Myometrial cell (primary cell): ENCODE results near the gene CPSF3. TPM values are rescaled to one million over a fixed set of nuclear protein-coding genes. Genes with fewer than 3 reads are reported as not detected.

Source experiments
- total RNA-seq: library from RNA; depleted of rRNA; stranded (reverse); fragments of >200 nt; gene quantifications from 2 replicates; pipeline ENCODE4 v1.2.3, GENCODE V29; 2015

CPSF3 gene
- total RNA-seq: 63.4 and 76.4 TPM in 2 replicates

GRCh38 chr2:9423100-9423921, at the start of gene CPSF3, which contains the start of gene ITGB1BP1:
Gene CPSF3 (plus strand): TSS chr2:9423654. CDS start chr2:9423774, 120 bp downstream.
Gene ITGB1BP1 (minus strand): TSS chr2:9423528. CDS start chr2:9418697, 4,831 bp downstream.

GRCh38 chr2:9474361-9475057, 51.1 kb downstream of the CPSF3 start, which contains the start of gene IAH1:
Gene IAH1 (plus strand): TSS chr2:9474551. CDS start chr2:9474567, 16 bp downstream.

Other genes with a start within 250 kb of the CPSF3 start
- gene ASAP2, start 216.8 kb upstream of the CPSF3 start, total RNA-seq: 25.9 and 28.2 TPM in 2 replicates
- 100 and 129 TPM in 2 replicates for gene ITGB1BP1, start 126 bp upstream of the CPSF3 start, total RNA-seq
- 88.5 and 98.9 TPM in 2 replicates for gene IAH1, start 50.9 kb downstream of the CPSF3 start, total RNA-seq
- gene ADAM17, start 132.2 kb downstream of the CPSF3 start, total RNA-seq: 16.7 and 19.9 TPM in 2 replicates
- gene YWHAQ, start 207.3 kb downstream of the CPSF3 start, total RNA-seq: 395 and 419 TPM in 2 replicates